Astrocyte (in vitro differentiated cells and primary cell): ENCODE measurements around the gene FBXL13. TPM values are rescaled to one million over a fixed set of nuclear protein-coding genes. Genes with fewer than 3 reads are reported as not detected.

ENCODE experiments used
- DNase-seq: peaks from one replicate; pipeline ENCODE4 v3.0.0-alpha.2; 2010; ENCODE audit warnings: low read depth
- FAIRE-seq: peaks from 2 replicates; lab custom pipeline; 2011; peaks lifted over from hg19 to GRCh38; lab: Jason Lieb, UNC
- H2AFZ ChIP-seq: 2 replicates; pipeline ENCODE4 v1.6.0; 2012; ENCODE audit warnings: low read depth, low read length, inconsistent platforms
- H3K27ac ChIP-seq: 2 replicates; pipeline ENCODE4 v1.5.1; 2011; ENCODE audit warnings: low read depth, low read length, inconsistent platforms
- H3K27me3 ChIP-seq: 2 replicates; pipeline ENCODE4 v1.6.0; 2011; ENCODE audit warnings: low read length, inconsistent platforms; ENCODE audit not compliant: insufficient read depth
- H3K36me3 ChIP-seq: 2 replicates; pipeline ENCODE4 v1.5.1; 2011; ENCODE audit warnings: low read length, inconsistent platforms; ENCODE audit not compliant: insufficient read depth
- H3K4me1 ChIP-seq: 2 replicates; pipeline ENCODE4 v1.5.1; 2011; ENCODE audit warnings: low read length, inconsistent platforms; ENCODE audit not compliant: insufficient read depth
- H3K4me2 ChIP-seq: 2 replicates; pipeline ENCODE4 v1.6.0; 2012; ENCODE audit warnings: low read length, inconsistent platforms
- H3K4me3 ChIP-seq: 2 replicates; pipeline ENCODE4 v1.5.1; 2011; ENCODE audit warnings: low read depth, mild to moderate bottlenecking, low read length, inconsistent platforms; ENCODE audit not compliant: insufficient read depth
- H3K79me2 ChIP-seq: 2 replicates; pipeline ENCODE4 v1.6.0; 2012; ENCODE audit warnings: mild to moderate bottlenecking, low read length, inconsistent platforms; ENCODE audit not compliant: insufficient read depth
- H3K9ac ChIP-seq: 2 replicates; pipeline ENCODE4 v1.6.0; 2012; ENCODE audit warnings: mild to moderate bottlenecking, low read length, inconsistent platforms
- H3K9me3 ChIP-seq: 2 replicates; pipeline ENCODE4 v1.5.1; 2012; ENCODE audit warnings: low read depth, mild to moderate bottlenecking, low read length, inconsistent platforms; ENCODE audit not compliant: insufficient read depth
- H4K20me1 ChIP-seq: 2 replicates; pipeline ENCODE4 v1.6.0; 2012; ENCODE audit warnings: low read length, inconsistent platforms; ENCODE audit not compliant: insufficient read depth
- H3K27ac Mint-ChIP-seq: one replicate; pipeline ENCODE4 v1.8.0; 2021; ENCODE audit warnings: mild to moderate bottlenecking, mixed read lengths; ENCODE audit not compliant: unreplicated experiment
- H3K27me3 Mint-ChIP-seq: one replicate; pipeline ENCODE4 v1.8.0; 2021; ENCODE audit warnings: low read depth, mixed read lengths; ENCODE audit not compliant: unreplicated experiment
- H3K36me3 Mint-ChIP-seq: one replicate; pipeline ENCODE4 v1.8.0; 2021; ENCODE audit warnings: low read depth, mixed read lengths; ENCODE audit not compliant: unreplicated experiment
- H3K4me1 Mint-ChIP-seq: one replicate; pipeline ENCODE4 v1.8.0; 2021; ENCODE audit warnings: low read depth, mixed read lengths; ENCODE audit not compliant: unreplicated experiment
- H3K4me3 Mint-ChIP-seq: one replicate; pipeline ENCODE4 v1.8.0; 2021; ENCODE audit warnings: mild to moderate bottlenecking, moderate library complexity, mixed read lengths; ENCODE audit not compliant: unreplicated experiment
- H3K9me3 Mint-ChIP-seq: one replicate; pipeline ENCODE4 v1.8.0; 2021; ENCODE audit warnings: mild to moderate bottlenecking, mixed read lengths; ENCODE audit not compliant: unreplicated experiment
- CTCF ChIP-seq: IDR thresholded peaks from 2 replicates; pipeline ENCODE4 v1.5.1; 2011; ENCODE audit warnings: low read depth, mild to moderate bottlenecking, inconsistent platforms, low read length, moderate library complexity; ENCODE audit not compliant: insufficient read depth
- EZH2 ChIP-seq: IDR thresholded peaks from 2 replicates; pipeline ENCODE4 v1.6.1; 2012; ENCODE audit warnings: mild to moderate bottlenecking, low read length, inconsistent platforms; ENCODE audit not compliant: insufficient read depth
- total RNA-seq: library from RNA; stranded (reverse); gene quantifications from 2 replicates; pipeline ENCODE4 v1.2.1, GENCODE V29; 2021

FBXL13 gene
- total RNA-seq, 1 donor from 2014 or later = 1.2 TPM

GRCh38 chr7:102817616-102818573 lies 256.7 kb downstream of the FBXL13 start:
- Mint-ChIP-seq H3K36me3 (no peaks in the 10 kb centered on the region), H3K27ac (peak overlapping the region; percentile 51), H3K9me3 (peaks cover 2% of the 10 kb centered on the region), H3K4me3 (no peak overlapping the region), H3K4me1 (peaks cover 12% of the 10 kb centered on the region), H3K27me3 (no peaks in the 10 kb centered on the region)
- H3K4me3 ChIP-seq = no peak overlapping the region
- TF ChIP-seq EZH2 (no peak), CTCF (no peak)
- FAIRE-seq (no peak), DNase-seq (no peak)
- no peaks in the 10 kb centered on the region for H3K36me3 ChIP-seq
- no peak overlapping the region for H3K27ac ChIP-seq
- peaks cover 13% of the 10 kb centered on the region for H3K4me1 ChIP-seq
- H2AFZ ChIP-seq = no peak overlapping the region
- H3K27me3 ChIP-seq = no peaks in the 10 kb centered on the region
- no peaks in the 10 kb centered on the region for H3K9me3 ChIP-seq
- no peak overlapping the region for H3K4me2 ChIP-seq
- no peak overlapping the region for H3K9ac ChIP-seq
- H3K79me2 ChIP-seq = no peaks in the 10 kb centered on the region
- H4K20me1 ChIP-seq = no peaks in the 10 kb centered on the region

GRCh38 chr7:102814025-102814471 lies 260.5 kb downstream of the FBXL13 start:
- Mint-ChIP-seq H3K36me3 (peaks cover 2% of the 10 kb centered on the region), H3K27ac (no peak overlapping the region), H3K9me3 (no peaks in the 10 kb centered on the region), H3K4me3 (no peak overlapping the region), H3K27me3 (no peaks in the 10 kb centered on the region), H3K4me1 (peaks cover 12% of the 10 kb centered on the region)
- H4K20me1 ChIP-seq = no peaks in the 10 kb centered on the region
- no peak overlapping the region for H3K9ac ChIP-seq
- DNase-seq (peak; percentile 82), FAIRE-seq (peak; percentile 75)
- no peaks in the 10 kb centered on the region for H3K79me2 ChIP-seq
- H2AFZ ChIP-seq = no peak overlapping the region
- H3K27ac ChIP-seq = peak overlapping the region; percentile 16
- no peak overlapping the region for H3K4me3 ChIP-seq
- H3K36me3 ChIP-seq = no peaks in the 10 kb centered on the region
- no peaks in the 10 kb centered on the region for H3K9me3 ChIP-seq
- peaks cover 13% of the 10 kb centered on the region for H3K4me1 ChIP-seq
- peak overlapping the region; percentile 28 for H3K4me2 ChIP-seq
- H3K27me3 ChIP-seq = no peaks in the 10 kb centered on the region
- no peak for TF ChIP-seq CTCF
- no peak for TF ChIP-seq EZH2
